GM12878 (cell line): ENCODE data around the gene DHRS7B. TPM values are rescaled to one million over a fixed set of nuclear protein-coding genes. Genes with fewer than 3 reads are reported as not detected.

ENCODE experiments used
- ATAC-seq: fragments of 200-7000 bp; cut with Tn5 transposase; 3 replicates; pipeline ENCODE4 v1.9.1; 2020; ENCODE audit warnings: mild to moderate bottlenecking, moderate library complexity
- BruUV-seq: library from RNA; stranded (reverse); fragments of 400-500 nt; replicated peaks from 2 replicates; lab custom pipeline; 2021; lab: Mats Ljungman, UMichigan
- CTCF ChIA-PET: fragments of 300-600 bp; sonication (Branson Sonifier 250); formaldehyde crosslinking; extraction: SDS; loops from one replicate; lab custom pipeline; 2021; ENCODE audit warnings: inconsistent platforms; lab: Yijun Ruan, JAX
- POLR2A ChIA-PET: fragments of 350-600 bp; formaldehyde crosslinking; extraction: SDS; loops from one replicate; lab custom pipeline; 2021; ENCODE audit warnings: inconsistent platforms; lab: Charles Lee
- RAD21 ChIA-PET: fragments of 300-600 bp; sonication (Branson Sonifier 250); formaldehyde crosslinking; loops from one replicate; lab custom pipeline; 2023; ENCODE audit warnings: antibody characterized with exemption; ENCODE audit not compliant: unreplicated experiment; lab: Charles Lee
- SMC1A ChIA-PET: fragments of 300-600 bp; sonication (Branson Sonifier 250); formaldehyde crosslinking; loops from one replicate; lab custom pipeline; 2023; ENCODE audit not compliant: unreplicated experiment, uncharacterized antibody; lab: Charles Lee
- DNase-seq: peaks from one replicate; pipeline ENCODE4 v3.0.0-alpha.2; 2011; ENCODE audit warnings: low read depth, low spot score
- FAIRE-seq: peaks from 3 replicates; lab custom pipeline; 2011; peaks lifted over from hg19 to GRCh38; lab: Jason Lieb, UNC
- H2AFZ ChIP-seq: 2 replicates; pipeline ENCODE4 v1.6.0; 2011; ENCODE audit warnings: low read depth, low read length, control low read depth; ENCODE audit not compliant: control insufficient read depth
- H3K27ac ChIP-seq: 2 replicates; pipeline ENCODE4 v1.5.1; 2011; ENCODE audit warnings: control low read depth; ENCODE audit not compliant: control insufficient read depth, insufficient read depth
- H3K27me3 ChIP-seq, 2 experiments: replicated peaks in 1 of 2; 2 replicates each; pipeline versions ENCODE4 v1.6.0 to v1.6.1; 2011; ENCODE audit warnings: low read length in 1 of 2; ENCODE audit not compliant: control insufficient read depth in 2 of 2, insufficient read depth in 2 of 2
- H3K36me3 ChIP-seq, 2 experiments: 2 replicates each; pipeline ENCODE4 v1.5.1; 2011; ENCODE audit warnings: low read length in 1 of 2; ENCODE audit not compliant: control insufficient read depth in 2 of 2, insufficient read depth in 2 of 2
- H3K4me1 ChIP-seq: 2 replicates; pipeline ENCODE4 v1.6.1; 2011; ENCODE audit warnings: mild to moderate bottlenecking, low read length, moderate library complexity, mixed read lengths; ENCODE audit not compliant: control insufficient read depth, insufficient read depth
- H3K4me2 ChIP-seq: 2 replicates; pipeline ENCODE4 v1.6.0; 2011; ENCODE audit warnings: control low read depth; ENCODE audit not compliant: control insufficient read depth, insufficient read depth
- H3K4me3 ChIP-seq: fragments of 200-600 bp; sonication (generic); 2 replicates; pipeline ENCODE4 v1.5.1; 2016
- H3K79me2 ChIP-seq: 2 replicates; pipeline ENCODE4 v1.6.0; 2011; ENCODE audit warnings: low read length; ENCODE audit not compliant: control insufficient read depth, insufficient read depth
- H3K9ac ChIP-seq: 2 replicates; pipeline ENCODE4 v1.8.0; 2011; ENCODE audit warnings: low read length, control low read depth, mixed read lengths; ENCODE audit not compliant: control insufficient read depth, insufficient read depth
- H3K9me3 ChIP-seq: replicated peaks from 3 replicates; pipeline ENCODE4 v1.5.1; 2011; ENCODE audit warnings: mild to moderate bottlenecking, low read length; ENCODE audit not compliant: control insufficient read depth, insufficient read depth
- H4K20me1 ChIP-seq: 2 replicates; pipeline ENCODE4 v1.6.0; 2011; ENCODE audit not compliant: control insufficient read depth, insufficient read depth
- ATF7 ChIP-seq: fragments of 450-650 bp; IDR thresholded peaks from 2 replicates; pipeline ENCODE4 v1.6.1; 2016; ENCODE audit warnings: low read depth, mild to moderate bottlenecking
- CREB1 ChIP-seq: IDR thresholded peaks from 2 replicates; pipeline ENCODE4 v1.6.1; 2012; ENCODE audit warnings: low read depth, mild to moderate bottlenecking, inconsistent platforms
- FOS ChIP-seq: IDR thresholded peaks from 3 replicates; pipeline ENCODE4 v1.6.1; 2011; ENCODE audit warnings: borderline replicate concordance; ENCODE audit not compliant: insufficient read length; ENCODE audit errors: extremely low read depth
- MEF2B ChIP-seq: fragments of 450-650 bp; IDR thresholded peaks from 2 replicates; pipeline ENCODE4 v1.6.1; 2018; ENCODE audit warnings: mild to moderate bottlenecking, moderate library complexity; ENCODE audit not compliant: partially characterized antibody, poor library complexity, severe bottlenecking
- MTA2 ChIP-seq: fragments of 450-650 bp; IDR thresholded peaks from 2 replicates; pipeline ENCODE4 v1.6.1; 2016; ENCODE audit warnings: low read depth, mild to moderate bottlenecking, moderate library complexity
- MXI1 ChIP-seq: fragments of 150-350 bp; IDR thresholded peaks from 2 replicates; pipeline ENCODE4 v1.6.1; 2011; ENCODE audit warnings: low read depth, mild to moderate bottlenecking, inconsistent platforms, low read length, improper control_type of control experiment
- MYC ChIP-seq: IDR thresholded peaks from 2 replicates; pipeline ENCODE4 v1.6.1; 2011; ENCODE audit warnings: mild to moderate bottlenecking, low read length, moderate library complexity, inconsistent platforms; ENCODE audit not compliant: insufficient read depth, insufficient replicate concordance, insufficient read length, severe bottlenecking
- NFYA ChIP-seq: IDR thresholded peaks from 2 replicates; pipeline ENCODE4 v1.6.1; 2011; ENCODE audit warnings: low read depth, mild to moderate bottlenecking, low read length, improper control_type of control experiment, borderline replicate concordance
- NR2C1 ChIP-seq: fragments of 450-650 bp; IDR thresholded peaks from 2 replicates; pipeline ENCODE4 v1.6.1; 2017; ENCODE audit warnings: antibody characterized with exemption, mild to moderate bottlenecking, moderate library complexity
- PAX8 ChIP-seq: fragments of 450-650 bp; IDR thresholded peaks from 2 replicates; pipeline ENCODE4 v1.6.1; 2017; ENCODE audit warnings: mild to moderate bottlenecking, moderate library complexity
- POLR2A ChIP-seq: IDR thresholded peaks from 2 replicates; pipeline ENCODE4 v1.6.1; 2011; ENCODE audit warnings: low read depth, mild to moderate bottlenecking, low read length
- RUNX3 ChIP-seq: IDR thresholded peaks from 2 replicates; pipeline ENCODE4 v1.6.1; 2012; ENCODE audit warnings: low read length, inconsistent platforms
- TARDBP ChIP-seq: IDR thresholded peaks from 2 replicates; pipeline ENCODE4 v1.6.1; 2016; ENCODE audit warnings: borderline replicate concordance
- TCF3 ChIP-seq: IDR thresholded peaks from 2 replicates; pipeline ENCODE4 v1.6.1; 2012; ENCODE audit warnings: low read depth, mild to moderate bottlenecking, low read length, borderline replicate concordance; ENCODE audit not compliant: insufficient read depth
- ZNF592 ChIP-seq: fragments of 450-650 bp; IDR thresholded peaks from 2 replicates; pipeline ENCODE4 v1.6.1; 2017; ENCODE audit warnings: mild to moderate bottlenecking, moderate library complexity
- WGBS: methylation state at CpG from one replicate; pipeline ENCODE4 v1.1.6; 2016; ENCODE audit warnings: low lambda C conversion rate; ENCODE audit not compliant: insufficient replicate concordance, insufficient coverage; ENCODE audit errors: missing lambda C conversion rate; 5-methylcytosine and 5-hydroxymethylcytosine counted together
- in situ Hi-C: fragments of 300-500 bp; cut with MboI; formaldehyde crosslinking; loops from 9 replicates; pipeline ENCODE4 v1.14.3; 2018; ENCODE audit warnings: mixed read lengths
- intact Hi-C: fragments of 100-400 bp; cut with micrococcal nuclease; formaldehyde crosslinking; loops from one replicate; pipeline ENCODE4 v1.14.2; 2022; ENCODE audit not compliant: unreplicated experiment
- polyA plus RNA-seq, 11 experiments: library from polyadenylated mRNA; depleted of rRNA in 4 of 11; unstranded in 6 of 11; stranded (reverse) in 5 of 11; fragments of >200 nt; fragmentation: Nextera tagmentation in 4 of 11; fragmentation: Illumina TruSeq in 1 of 11; extraction: Ambion mirVana in 4 of 11; extraction: Trizol in 1 of 11; gene quantifications; 1 replicate in 1 of 11; 2 replicates in 10 of 11; pipeline versions ENCODE4 v1.2.1 to v1.2.3, GENCODE V29; 2011 to 2016; ENCODE audit warnings: inconsistent platforms in 2 of 11, missing spikeins in 2 of 11, low read depth in 1 of 11
- total RNA-seq, 4 experiments: library from RNA; depleted of rRNA in 3 of 4; stranded (reverse); fragments of >200 nt in 3 of 4; fragmentation: Illumina TruSeq in 1 of 4; extraction: Trizol in 1 of 4; gene quantifications; 2 replicates each; pipeline versions ENCODE4 v1.2.1 to v1.2.3, GENCODE V29; 2013 to 2021
- TF ChIP-seq, protein P1 (sequence below): fragments of 450-650 bp; IDR thresholded peaks from 2 replicates; pipeline ENCODE4 v1.6.1; 2016; ENCODE audit warnings: mild to moderate bottlenecking

The DHRS7B gene
- total and polyA plus RNA-seq, 10 of the 15 experiments (the other 5 are each of a cell fraction or from before 2014, with no cell fraction given), result 11.1 to 35.6 (median 23.0) TPM

- POLR2A ChIA-PET, result interaction anchor here (1.4 kb wide), 1 partner anchor 47 kb away, joined by 4 read pairs; the partner anchor contains the start of gene USP22
- intact Hi-C loops, result no loop called here
- Histone ChIP-seq H3K27ac (0 out of 2 replicates have a peak overlapping the region, but pooled peaks have one; percentile 11), H3K4me3 (no peak overlapping the region), H3K4me2 (peak overlapping the region; percentile 72), H2AFZ (peak overlapping the region; percentile 77), H3K9me3 (no peaks in the 10 kb centered on the region; the same call in 2 of the 3 replicates), H3K4me1 (peaks cover 9% of the 10 kb centered on the region; the same call in 1 of the 2 replicates), H3K9ac (no peak overlapping the region), H3K36me3 (no peaks in the 10 kb centered on the region), H3K27me3 (no peaks in the 10 kb centered on the region), H4K20me1 (no peaks in the 10 kb centered on the region), H3K79me2 (no peaks in the 10 kb centered on the region)
- BruUV-seq, result no TSS peak
- no peak for FAIRE-seq
- peak; percentile 90 for ATAC-seq
- in situ Hi-C loops, result no loop called here
- CTCF ChIA-PET, result interaction anchor here (0.7 to 1.4 kb wide), 3 partner anchors 9 to 97 kb away, joined by 3 to 5 read pairs (median 3); no protein-coding TSS in a partner anchor
- 35% methylated on average over 7 of the region's 7 CpGs for WGBS
- no peak for DNase-seq
- TF ChIP-seq ZNF592, result no peak
- no peak for TF ChIP-seq MXI1
- TF ChIP-seq NFYA, result no peak
- TF ChIP-seq POLR2A, result no peak
- no peak for TF ChIP-seq CREB1
- TF ChIP-seq FOS, result no peak
- 0 out of 2 replicates have a peak, but pooled peaks have one; percentile 7 for TF ChIP-seq RUNX3
- no peak for TF ChIP-seq PAX8
- TF ChIP-seq TCF3, result no peak
- peak; percentile 51 for TF ChIP-seq MEF2B
- TF ChIP-seq, protein P1, sequence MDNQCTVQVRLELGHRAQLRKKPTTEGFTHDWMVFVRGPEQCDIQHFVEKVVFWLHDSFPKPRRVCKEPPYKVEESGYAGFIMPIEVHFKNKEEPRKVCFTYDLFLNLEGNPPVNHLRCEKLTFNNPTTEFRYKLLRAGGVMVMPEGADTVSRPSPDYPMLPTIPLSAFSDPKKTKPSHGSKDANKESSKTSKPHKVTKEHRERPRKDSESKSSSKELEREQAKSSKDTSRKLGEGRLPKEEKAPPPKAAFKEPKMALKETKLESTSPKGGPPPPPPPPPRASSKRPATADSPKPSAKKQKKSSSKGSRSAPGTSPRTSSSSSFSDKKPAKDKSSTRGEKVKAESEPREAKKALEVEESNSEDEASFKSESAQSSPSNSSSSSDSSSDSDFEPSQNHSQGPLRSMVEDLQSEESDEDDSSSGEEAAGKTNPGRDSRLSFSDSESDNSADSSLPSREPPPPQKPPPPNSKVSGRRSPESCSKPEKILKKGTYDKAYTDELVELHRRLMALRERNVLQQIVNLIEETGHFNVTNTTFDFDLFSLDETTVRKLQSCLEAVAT, result no peak
- TF ChIP-seq MTA2, result no peak
- no peak for TF ChIP-seq TARDBP
- TF ChIP-seq MYC, result no peak
- peak; percentile 46; the same call in 1 of the 2 replicates for TF ChIP-seq NR2C1
- TF ChIP-seq ATF7, result 0 out of 2 replicates have a peak, but pooled peaks have one; percentile 14
- SMC1A ChIA-PET, result interaction anchor here (0.7 to 1.7 kb wide), 4 partner anchors 9 to 46 kb away, joined by 3 to 6 read pairs (median 4); no protein-coding TSS in a partner anchor
- RAD21 ChIA-PET, result no interaction called here
Observed at GRCh38 chr17:21089933-21090901, 36.5 kb upstream of the DHRS7B start.
